Fibroblast of mammary gland (primary cell): ENCODE results near the gene HNF1B.
A peak's percentile ranks its signal among the peaks of the same experiment; 100 is the strongest.

Source experiments
- DNase-seq: peaks from one replicate; pipeline ENCODE4 v3.0.0-alpha.2; 2010; ENCODE audit warnings: low read depth
- H3K4me3 ChIP-seq: 2 replicates; pipeline ENCODE4 v1.5.1; 2011; ENCODE audit warnings: low read depth, mild to moderate bottlenecking, low read length, moderate library complexity; ENCODE audit not compliant: control insufficient read depth
- TF ChIP-seq, protein P1 (sequence below): conservative IDR thresholded peaks from 2 replicates; pipeline ENCODE4 v1.5.1; 2011; ENCODE audit warnings: low read depth, low read length, inconsistent platforms; ENCODE audit not compliant: control insufficient read depth, insufficient read depth

The HNF1B gene

DNA sequence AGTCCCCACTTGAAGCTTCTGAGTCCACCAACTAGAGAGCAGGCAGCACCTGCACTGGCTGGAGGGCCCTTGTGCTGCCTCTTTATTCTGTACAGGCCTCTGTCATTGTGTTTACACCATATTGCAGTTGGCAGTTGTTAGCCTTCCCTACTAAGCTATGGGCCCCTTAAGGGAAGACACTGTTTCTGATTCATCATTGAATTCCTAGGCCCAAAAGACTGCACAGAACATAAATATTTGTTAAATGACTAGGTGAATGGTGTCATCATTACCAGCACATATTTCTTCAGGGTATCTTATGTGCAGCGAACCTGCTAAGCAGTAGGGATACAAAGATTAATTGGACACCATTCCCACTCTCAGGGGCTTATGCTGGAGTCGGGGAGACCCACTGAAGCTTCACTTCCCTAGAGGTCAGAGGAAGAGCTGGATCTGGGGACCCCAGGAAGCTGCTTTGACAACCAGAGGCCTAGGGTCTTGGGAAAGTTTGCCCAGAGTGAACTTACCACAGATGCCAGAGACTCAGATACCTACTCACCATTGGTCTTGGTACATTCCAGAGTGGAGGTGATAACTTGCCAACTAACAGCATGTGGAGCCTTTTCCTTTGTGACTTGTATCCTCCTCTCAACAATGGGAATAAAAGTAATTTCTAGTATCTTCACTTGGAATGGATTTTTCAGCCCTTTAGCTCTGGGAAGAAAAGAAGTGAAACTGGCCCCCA is 72.9 kb downstream of the HNF1B start:
- TF ChIP-seq, protein P1, sequence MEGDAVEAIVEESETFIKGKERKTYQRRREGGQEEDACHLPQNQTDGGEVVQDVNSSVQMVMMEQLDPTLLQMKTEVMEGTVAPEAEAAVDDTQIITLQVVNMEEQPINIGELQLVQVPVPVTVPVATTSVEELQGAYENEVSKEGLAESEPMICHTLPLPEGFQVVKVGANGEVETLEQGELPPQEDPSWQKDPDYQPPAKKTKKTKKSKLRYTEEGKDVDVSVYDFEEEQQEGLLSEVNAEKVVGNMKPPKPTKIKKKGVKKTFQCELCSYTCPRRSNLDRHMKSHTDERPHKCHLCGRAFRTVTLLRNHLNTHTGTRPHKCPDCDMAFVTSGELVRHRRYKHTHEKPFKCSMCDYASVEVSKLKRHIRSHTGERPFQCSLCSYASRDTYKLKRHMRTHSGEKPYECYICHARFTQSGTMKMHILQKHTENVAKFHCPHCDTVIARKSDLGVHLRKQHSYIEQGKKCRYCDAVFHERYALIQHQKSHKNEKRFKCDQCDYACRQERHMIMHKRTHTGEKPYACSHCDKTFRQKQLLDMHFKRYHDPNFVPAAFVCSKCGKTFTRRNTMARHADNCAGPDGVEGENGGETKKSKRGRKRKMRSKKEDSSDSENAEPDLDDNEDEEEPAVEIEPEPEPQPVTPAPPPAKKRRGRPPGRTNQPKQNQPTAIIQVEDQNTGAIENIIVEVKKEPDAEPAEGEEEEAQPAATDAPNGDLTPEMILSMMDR, result no peak
- DNase-seq, result peak; percentile 92

DNA sequence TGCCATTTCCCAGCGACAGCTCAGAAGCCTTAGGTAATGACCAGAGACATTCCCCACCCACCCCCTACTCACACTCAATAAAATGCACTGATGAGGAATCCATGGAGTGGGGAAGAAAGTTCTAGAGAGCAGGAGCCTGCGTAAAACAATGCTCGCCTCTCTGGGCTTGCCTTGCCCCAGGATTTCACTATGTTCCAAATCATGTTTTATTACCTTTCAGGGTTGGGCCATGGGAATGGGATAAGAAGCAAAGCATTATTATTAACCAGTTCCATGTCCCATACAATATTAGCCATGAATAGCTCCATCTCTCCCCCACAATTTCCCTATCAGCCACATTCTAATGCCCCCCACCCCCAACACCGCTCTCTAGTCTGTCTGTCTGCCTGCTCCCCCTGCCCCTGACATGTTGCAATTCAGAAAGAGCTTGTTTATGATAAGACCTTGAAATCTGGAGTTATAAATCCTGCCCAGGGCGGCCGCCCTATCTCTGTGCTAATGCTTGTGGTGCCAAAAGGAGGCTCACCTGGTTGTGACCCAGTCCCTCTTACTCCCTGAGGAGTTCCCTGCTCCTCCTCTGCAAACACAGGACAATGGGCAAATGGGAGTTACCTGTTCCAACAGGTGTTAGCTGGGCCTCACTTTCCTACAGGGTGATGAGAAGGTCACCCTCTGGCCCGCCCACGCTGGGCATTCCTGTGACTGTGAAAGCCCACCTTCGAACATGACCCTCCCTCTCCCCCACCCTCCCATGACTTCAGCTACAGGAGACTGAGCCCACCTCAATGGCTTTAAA is 73.6 kb downstream of the HNF1B start:
- no peak overlapping the region for H3K4me3 ChIP-seq
- TF ChIP-seq, protein P1, result no peak
- DNase-seq, result no peak

More for the DNA sequence above, 72.9 kb downstream of the HNF1B start:
- H3K4me3 ChIP-seq, result no peak overlapping the region

DNA sequence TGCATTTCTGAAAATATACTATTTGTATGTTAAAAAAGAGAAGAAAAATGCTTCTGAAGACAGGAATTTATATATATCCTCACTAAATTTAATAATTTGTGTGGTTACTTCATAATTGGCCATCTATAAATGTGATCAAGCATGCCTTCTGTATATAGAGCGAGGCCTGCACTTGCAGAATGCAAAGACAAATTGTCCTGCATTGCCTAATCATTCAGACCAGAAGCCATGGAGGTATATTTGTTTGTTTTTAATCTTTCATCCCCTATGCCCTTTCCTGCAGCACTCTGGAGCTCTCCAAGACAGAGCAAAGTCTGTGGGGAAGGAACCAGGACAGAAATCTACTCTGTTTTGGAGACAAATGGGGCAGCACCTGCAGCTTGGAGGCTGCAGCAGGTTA is 77.8 kb downstream of the HNF1B start:
- H3K4me3 ChIP-seq, result no peak overlapping the region
- no peak for DNase-seq
- TF ChIP-seq, protein P1, result no peak

DNA sequence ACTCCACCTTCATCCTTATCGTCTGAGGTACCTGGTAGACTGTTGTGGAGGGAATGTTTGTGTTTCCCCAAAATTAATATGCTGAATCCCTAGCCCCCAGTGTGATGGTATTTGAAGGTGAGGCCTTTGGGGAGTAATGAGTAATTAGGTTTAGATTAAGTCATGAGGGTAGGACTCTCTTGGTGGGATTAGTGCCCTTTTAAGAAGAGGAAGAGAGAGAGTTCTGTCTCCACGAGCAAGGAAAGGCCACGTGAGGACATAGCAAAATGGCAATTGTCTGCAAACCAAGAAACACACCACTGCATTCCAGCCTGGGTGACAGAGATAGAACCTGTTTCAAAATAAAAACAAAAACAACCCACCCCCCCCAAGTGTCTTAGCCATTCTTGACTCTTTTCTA is 80.6 kb downstream of the HNF1B start:
- DNase-seq, result no peak
- TF ChIP-seq, protein P1, result no peak
- H3K4me3 ChIP-seq, result no peak overlapping the region

DNA sequence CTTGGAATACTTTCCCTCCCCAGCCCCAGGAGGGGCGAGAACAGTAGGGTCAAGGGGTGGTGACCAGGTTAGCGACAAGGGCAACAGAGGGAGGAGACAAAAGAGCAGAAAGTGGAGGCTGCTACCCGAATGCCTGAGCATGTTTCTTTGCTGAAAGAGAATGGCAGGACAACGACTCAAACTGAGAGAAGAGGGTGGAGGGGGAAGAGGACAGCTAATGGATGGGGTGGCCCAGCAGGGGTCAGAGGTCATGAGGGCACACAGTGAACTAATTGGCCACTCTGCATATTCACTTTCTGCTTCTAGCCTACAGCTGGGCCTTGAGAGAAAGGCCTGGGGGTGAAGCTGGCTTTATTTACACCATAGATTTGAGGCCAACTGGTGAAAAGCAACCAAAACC is 82.5 kb downstream of the HNF1B start:
- H3K4me3 ChIP-seq, result no peak overlapping the region
- TF ChIP-seq, protein P1, result no peak
- DNase-seq, result no peak

DNA sequence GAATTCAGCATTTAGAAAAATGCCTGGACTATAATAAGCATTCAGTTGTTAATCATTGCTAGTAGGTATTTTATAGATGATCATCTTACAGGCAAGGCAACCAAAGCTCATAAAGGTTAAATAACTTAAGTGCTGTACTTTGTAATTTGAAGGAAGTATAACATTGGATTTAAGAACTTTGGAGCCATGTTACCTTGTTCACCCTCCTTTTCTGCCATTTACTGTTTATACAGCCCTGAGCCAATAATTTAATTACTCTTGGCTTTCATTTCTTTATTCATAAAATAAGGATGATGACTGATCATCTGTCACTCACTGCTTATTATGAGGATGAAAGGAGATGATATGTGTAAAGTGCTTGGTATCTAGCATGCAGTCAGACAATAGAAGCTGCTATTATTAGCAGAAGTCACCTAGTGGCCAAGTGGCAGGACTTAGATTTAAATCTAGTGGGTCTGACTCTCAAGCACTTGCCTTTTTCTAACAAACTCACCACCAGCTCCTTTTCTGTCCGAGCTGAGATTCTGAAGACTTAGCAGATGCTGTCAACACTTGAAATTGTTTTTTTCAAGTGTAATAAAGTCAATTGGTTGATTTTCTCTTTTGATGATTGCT is 83.4 kb downstream of the HNF1B start:
- H3K4me3 ChIP-seq, result no peak overlapping the region
- TF ChIP-seq, protein P1, result no peak
- DNase-seq, result no peak
